Umbilical cord (tissue), 2 donors: ENCODE results near the gene PCCA. TPM values are rescaled to one million over a fixed set of nuclear protein-coding genes. Genes with fewer than 3 reads are reported as not detected.
"Not testable (repeated sequence)": the region's sequence is repeated elsewhere in the genome, so short reads cannot be mapped to it uniquely, and the experiment has no call there.

Experiments
- DNase-seq: peaks from one replicate; pipeline ENCODE4 v3.0.0-alpha.2; 2015; ENCODE audit warnings: low spot score
- total RNA-seq: library from RNA; depleted of rRNA; stranded (reverse); fragments of >200 nt; gene quantifications from one replicate; pipeline ENCODE4 v1.2.3, GENCODE V29; 2014; ENCODE audit warnings: low replicate concordance; ENCODE audit not compliant: insufficient read depth

The PCCA gene
- total RNA-seq, 1 donor from 2014 or later: 70.3 TPM

- no peak for DNase-seq
Measured at GRCh38 chr13:100195568-100195967, 106.7 kb downstream of the PCCA start.

GRCh38 chr13:100196375-100196774 lies 107.5 kb downstream of the PCCA start:
- no peak for DNase-seq

- no peak for DNase-seq
Measured at GRCh38 chr13:100197116-100197515, 108.2 kb downstream of the PCCA start.

GRCh38 chr13:100197591-100198365 lies 108.9 kb downstream of the PCCA start:
- no peak for DNase-seq

GRCh38 chr13:100203696-100204367 lies 114.9 kb downstream of the PCCA start:
- no peak for DNase-seq

GRCh38 chr13:100208002-100208401 lies 119.1 kb downstream of the PCCA start:
- DNase-seq: no peak

- no peak for DNase-seq
Measured at GRCh38 chr13:100208626-100209025, 119.7 kb downstream of the PCCA start.

- no peak for DNase-seq
Measured at GRCh38 chr13:100209857-100210825, 121.2 kb downstream of the PCCA start.

GRCh38 chr13:100211016-100211710 lies 122.3 kb downstream of the PCCA start:
- DNase-seq: no peak

- DNase-seq: no peak
Measured at GRCh38 chr13:100212904-100213553, 124.1 kb downstream of the PCCA start.

- no peak for DNase-seq
Measured at GRCh38 chr13:100213576-100213975, 124.7 kb downstream of the PCCA start.

GRCh38 chr13:100214886-100215285 lies 126.0 kb downstream of the PCCA start:
- no peak for DNase-seq

GRCh38 chr13:100221166-100221565 lies 132.3 kb downstream of the PCCA start:
- no peak for DNase-seq

- DNase-seq: not testable (repeated sequence)
Measured at GRCh38 chr13:100223966-100224530, 135.2 kb downstream of the PCCA start.

GRCh38 chr13:100229603-100230002 lies 140.7 kb downstream of the PCCA start:
- DNase-seq: no peak

- DNase-seq: no peak
Measured at GRCh38 chr13:100230769-100231149, 141.9 kb downstream of the PCCA start.

- no peak for DNase-seq
Measured at GRCh38 chr13:100231176-100231575, 142.3 kb downstream of the PCCA start.

GRCh38 chr13:100234006-100234405 lies 145.1 kb downstream of the PCCA start:
- no peak for DNase-seq

GRCh38 chr13:100234524-100235136 lies 145.7 kb downstream of the PCCA start:
- DNase-seq: no peak

- peak; percentile 35 for DNase-seq
Measured at GRCh38 chr13:100235311-100235901, 146.5 kb downstream of the PCCA start.
